ENCODE data around the gene HHEX.

- TF ChIP-seq, protein P1, sequence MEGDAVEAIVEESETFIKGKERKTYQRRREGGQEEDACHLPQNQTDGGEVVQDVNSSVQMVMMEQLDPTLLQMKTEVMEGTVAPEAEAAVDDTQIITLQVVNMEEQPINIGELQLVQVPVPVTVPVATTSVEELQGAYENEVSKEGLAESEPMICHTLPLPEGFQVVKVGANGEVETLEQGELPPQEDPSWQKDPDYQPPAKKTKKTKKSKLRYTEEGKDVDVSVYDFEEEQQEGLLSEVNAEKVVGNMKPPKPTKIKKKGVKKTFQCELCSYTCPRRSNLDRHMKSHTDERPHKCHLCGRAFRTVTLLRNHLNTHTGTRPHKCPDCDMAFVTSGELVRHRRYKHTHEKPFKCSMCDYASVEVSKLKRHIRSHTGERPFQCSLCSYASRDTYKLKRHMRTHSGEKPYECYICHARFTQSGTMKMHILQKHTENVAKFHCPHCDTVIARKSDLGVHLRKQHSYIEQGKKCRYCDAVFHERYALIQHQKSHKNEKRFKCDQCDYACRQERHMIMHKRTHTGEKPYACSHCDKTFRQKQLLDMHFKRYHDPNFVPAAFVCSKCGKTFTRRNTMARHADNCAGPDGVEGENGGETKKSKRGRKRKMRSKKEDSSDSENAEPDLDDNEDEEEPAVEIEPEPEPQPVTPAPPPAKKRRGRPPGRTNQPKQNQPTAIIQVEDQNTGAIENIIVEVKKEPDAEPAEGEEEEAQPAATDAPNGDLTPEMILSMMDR (IDR thresholded peaks at IDR 0.05), result no peak
- no peak for TF ChIP-seq POLR2A (IDR thresholded peaks at IDR 0.05)
Observed at GRCh38 chr10:92644921-92645320, 44.8 kb upstream of the HHEX start.

Data from testis (tissue), 2 donors.